HG03565 (cell line): ENCODE results near the gene USF3.
"Not testable (repeated sequence)": the region's sequence is repeated elsewhere in the genome, so short reads cannot be mapped to it uniquely, and the experiment has no call there.

ENCODE experiments used
- ATAC-seq: cut with Tn5 transposase; IDR thresholded peaks from one replicate; pipeline ENCODE4 v1.9.1; 2021; ENCODE audit warnings: mild to moderate bottlenecking, moderate library complexity; ENCODE audit not compliant: unreplicated experiment

The USF3 gene

DNA sequence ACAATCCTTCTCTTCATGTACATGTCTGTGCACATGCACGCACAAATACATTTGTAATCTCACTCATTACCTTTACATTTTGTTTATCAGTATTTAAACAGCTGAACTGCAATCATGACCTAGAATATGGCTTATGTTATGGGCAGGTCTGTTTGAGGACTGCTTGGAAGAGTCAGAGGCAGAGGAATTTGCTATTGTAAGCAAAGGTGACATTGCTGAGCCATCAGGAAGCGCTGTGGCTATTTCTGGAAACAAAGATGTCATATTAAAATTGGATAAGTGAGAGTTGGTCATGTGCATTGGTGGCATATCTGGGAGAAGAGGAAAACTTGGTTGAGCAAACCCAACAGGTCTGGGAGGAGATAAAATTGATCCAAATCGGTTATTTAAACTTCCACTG lies 41.6 kb downstream of the USF3 start:
- ATAC-seq = no peak

DNA sequence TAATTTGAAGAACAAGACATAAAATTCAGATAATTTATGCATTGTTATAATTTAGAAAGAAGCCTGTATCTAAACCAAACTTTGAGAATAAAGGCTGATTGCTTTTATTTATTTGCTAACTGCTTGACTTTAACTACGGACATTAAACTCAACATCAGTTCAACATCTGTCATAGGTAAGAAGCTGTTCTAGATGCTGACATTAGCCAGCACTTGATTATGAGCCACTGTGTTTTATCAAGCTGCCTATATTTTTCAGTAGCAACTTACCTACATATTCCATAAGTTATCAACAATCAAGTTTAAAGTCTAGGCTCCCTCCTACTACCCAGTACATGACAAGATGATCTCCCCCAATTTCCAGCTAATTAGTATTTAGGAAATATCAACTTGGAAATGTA lies 42.1 kb downstream of the USF3 start:
- ATAC-seq = no peak

DNA sequence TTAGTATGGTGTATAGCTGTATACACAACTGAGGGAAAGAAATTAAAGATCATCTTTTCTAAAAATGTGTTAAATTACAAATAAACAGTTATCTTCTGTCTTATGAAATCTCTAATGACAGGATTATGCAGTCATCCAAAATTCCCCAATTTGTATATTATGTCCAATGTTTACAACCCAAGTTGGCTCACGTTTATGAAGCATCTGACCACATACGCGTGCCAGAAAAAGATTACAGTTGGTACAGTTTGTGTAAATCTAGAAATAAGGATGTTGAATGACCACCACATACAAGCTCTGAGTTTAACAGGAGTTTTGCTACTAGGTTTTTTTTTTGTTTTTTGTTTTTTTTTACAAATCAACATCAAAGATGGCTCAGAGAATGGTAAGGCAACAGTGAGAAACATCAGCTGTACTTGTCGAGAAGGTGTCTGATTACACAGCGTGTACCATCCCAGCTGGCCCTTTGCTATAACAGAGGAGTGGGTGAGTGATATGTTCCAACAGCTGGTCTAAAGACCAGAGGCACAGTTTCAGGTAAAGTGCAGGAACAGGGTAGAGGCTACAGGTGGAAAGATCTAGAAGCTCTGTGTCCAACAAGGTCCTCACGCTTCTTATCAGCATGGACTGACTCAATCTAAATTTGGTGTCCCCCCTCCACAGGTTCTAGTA lies 47.1 kb downstream of the USF3 start:
- no peak for ATAC-seq

DNA sequence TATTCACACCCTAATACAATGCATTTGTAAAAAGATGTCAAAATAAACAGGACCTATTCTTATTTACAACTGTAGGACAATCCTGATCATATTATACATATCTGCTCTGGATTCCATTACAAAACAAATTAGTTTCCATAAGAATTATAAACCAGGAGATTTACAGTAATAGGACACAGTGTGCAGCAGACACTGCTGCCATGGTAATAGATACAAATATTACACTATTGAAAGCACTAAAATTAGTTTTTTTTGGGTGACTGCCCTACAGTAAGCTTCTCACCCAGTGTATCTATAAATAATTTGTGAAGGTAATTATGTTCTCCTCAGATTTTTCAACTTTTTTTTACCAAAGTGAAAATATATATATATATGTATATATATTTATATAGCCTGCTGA lies 47.9 kb downstream of the USF3 start:
- ATAC-seq = no peak

DNA sequence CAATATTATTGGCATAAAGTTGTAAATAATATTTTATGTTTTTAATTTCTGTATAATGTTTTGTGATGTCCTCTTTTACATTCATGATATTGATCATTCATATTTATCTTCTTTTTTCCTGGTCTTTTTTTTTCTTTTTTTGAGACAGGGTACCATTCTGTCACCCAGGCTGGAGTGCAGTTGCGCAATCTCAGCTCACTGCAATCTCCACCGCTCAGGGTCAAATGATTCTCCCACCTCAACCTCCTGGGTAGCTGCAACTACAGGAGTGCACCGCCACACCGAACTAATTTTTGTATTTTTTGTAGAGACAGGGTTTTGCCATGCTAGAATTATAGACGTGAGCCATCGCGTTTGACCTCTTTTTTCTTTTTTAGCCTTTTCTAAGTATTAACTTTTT lies 52.9 kb downstream of the USF3 start:
- no peak for ATAC-seq

DNA sequence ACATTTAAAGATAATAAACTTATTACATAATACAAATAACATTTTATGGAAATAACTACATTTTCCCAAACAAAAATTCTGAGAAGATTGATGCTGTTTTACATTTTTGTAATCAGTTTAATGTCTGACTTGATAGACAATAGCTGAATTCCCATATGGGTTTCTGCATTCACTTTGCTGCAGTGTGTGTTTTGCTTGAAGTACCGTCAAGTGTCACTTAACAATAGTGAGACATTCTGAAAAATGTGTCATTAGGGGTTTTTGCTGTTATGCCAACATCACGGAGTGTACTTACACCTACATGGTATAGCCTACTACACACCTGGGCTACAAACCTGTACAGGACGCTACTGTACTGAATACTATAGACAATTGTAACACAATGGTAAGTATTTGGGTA lies 57.5 kb downstream of the USF3 start:
- no peak for ATAC-seq

DNA sequence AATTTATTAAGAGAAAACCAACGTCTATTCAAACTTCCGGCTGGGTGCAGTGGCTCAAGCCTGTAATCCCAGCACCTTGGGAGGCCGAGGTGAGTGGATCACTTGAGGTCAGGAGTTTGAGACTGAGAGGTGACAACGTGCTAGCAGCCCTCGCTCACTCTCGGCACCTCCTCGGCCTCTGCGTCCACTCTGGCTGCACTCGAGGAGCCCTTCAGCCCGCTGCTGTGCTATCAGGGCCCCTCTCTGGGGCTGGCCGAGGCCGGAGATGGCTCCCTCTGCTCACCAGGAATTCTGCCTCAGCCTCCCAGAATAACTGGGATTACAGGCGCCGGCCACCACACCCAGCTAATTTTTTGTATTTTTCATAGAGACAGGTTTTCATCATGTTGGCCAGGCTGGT lies 58.7 kb downstream of the USF3 start:
- ATAC-seq = no peak

DNA sequence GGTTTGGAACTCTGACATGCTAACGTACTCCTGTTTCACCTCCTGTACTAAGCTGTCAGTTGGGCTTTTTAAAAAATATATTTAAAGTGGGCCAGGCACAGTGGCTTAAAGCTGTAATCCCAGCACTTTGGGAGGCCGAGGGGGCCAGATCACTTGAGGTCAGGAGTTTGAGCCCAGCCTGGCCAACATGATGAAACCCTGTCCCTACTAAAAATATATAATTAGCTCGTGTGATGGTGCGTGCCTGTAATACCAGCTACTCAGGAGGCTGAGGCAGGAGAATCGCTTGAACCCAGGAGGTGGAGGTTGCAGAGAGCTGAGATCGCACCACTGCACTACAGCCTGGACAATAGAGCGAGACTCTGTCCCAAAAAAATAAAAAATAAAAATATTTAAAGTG lies 60.4 kb downstream of the USF3 start:
- not testable (repeated sequence) for ATAC-seq

DNA sequence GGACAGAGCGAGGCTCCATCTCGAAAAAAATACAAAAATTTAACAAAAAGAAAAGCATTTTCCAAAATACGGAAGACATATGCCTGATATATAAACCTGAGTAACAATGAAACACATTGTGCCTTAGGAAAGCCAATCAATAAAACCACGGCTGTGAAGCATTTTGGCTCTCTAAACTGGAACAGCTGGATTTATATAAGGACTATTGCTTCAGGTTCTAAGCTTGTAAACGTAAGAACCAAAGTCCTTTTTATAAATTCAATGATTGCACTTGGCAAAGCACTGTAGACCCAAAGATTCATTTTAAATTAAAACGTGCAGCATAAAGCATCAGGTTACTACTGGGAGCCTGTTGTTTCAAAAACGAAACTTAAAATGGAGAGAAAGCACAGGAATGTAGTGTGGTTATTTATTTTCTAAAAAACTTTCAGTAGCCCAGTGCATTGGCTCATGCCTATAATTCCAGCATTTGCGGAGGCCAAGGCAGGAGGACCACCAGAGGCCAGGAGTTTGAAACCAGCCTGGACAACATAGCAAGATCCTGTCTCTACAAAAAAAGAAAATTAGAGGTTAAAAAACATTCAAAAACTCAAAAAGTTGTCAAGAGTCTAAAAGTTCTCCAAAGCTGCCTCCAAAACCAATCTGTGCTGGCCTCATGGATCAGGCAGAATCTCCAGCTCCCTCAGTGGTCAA lies 61.5 kb downstream of the USF3 start:
- no peak for ATAC-seq

DNA sequence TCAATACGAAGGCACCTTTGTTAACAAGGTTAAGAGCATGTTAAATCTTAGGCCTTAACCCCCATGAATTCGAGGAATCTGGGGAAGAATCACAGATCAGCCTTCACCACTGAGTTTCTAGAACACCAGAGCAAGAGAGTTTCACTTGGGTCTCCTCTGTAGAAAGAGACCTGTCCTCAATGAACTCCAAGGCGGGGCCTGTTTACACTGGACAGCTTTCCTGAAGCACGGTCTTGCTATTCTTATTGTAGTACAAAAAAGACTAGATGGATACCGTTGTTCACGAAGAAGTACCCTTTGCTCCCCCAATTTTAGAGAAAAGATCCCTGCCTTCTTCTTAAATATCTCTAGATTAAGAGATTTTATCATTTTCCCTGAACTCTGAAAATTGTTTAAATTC lies 64.9 kb downstream of the USF3 start:
- ATAC-seq = no peak

DNA sequence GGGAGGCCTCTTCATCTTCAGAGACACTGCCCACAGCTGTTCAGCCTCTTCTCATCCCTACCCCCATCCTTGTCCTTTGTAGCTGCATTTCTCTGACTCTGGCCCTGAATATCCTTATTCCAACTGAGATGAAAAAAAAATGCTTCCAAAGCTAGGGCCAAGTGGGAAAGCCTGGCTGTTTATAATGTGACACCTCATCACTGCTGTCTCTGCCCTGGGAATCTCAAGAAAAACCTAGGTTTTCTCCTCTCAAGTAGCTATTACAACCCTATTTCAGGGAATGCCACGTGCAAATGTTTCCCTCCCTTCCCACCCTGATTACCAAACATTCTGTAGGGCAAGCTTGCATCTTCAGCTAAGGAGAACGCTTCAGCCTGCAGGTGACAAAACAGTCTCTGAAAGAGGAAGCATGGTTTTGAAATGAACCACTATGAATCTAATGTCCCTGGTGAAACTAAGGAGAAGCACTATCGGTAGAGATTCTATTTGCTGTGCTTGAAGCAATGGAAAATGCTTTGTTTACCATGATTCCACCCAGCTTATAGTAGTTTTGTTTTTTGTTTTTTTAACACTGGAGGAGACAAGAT lies 65.4 kb downstream of the USF3 start:
- ATAC-seq = no peak

DNA sequence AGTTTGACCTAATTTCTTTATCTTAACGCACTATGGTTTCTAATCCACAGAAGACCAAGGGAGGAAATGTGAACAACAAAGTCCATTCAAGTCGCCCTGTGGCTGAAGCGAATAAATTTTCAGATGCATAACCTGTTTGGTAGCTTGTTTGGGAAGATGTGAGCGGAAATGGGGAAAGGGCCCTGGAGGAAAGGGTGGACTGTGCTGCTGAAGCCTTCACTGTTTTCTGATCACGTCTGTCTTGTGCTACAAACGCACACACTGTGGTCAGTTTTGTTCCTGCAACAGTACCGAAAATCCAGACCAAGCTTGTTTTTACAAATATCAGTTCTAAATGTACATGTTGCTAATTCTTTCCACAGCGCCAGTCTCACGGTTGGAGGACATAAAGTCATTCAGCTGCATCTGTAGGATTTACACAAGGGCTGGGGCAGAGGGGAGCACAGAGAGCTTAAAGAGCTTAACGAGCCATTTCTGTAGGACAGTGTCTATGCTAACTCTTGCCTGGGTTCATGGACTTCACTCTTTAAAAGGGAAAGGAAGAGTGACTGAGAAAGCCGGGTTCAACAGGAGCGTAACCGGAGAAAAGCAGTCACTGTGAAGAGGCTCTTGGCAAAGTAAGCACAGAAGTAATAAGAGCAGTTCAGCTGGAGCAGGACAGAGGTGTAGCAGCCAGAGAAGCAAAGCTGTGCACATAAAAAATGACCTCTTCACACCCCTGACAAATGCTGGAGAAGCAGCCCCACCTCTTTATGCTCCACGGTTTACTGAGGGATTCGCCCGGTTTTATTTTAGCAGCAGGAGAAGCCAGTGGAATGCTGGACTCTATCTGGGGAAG lies 66.6 kb downstream of the USF3 start:
- ATAC-seq = no peak

DNA sequence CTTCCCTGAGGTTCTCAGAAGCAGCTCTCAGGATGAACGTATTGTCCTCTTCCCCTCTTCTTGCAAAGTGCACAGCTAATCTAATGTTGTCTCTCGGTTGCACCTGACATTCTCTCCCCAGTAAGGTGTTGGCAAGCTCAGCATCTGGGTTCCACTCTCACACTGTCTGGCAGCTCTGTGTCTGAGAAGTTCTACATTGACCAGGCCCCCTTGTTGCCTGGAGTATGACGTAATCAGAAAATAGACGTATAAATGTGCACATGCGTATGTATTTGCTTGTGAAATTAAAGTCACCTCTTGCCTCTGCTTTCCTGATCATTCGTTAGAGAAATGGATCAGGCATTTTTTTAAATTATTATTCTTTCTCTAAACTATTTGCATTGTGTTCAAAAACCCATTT lies 67.7 kb downstream of the USF3 start:
- ATAC-seq = no peak

DNA sequence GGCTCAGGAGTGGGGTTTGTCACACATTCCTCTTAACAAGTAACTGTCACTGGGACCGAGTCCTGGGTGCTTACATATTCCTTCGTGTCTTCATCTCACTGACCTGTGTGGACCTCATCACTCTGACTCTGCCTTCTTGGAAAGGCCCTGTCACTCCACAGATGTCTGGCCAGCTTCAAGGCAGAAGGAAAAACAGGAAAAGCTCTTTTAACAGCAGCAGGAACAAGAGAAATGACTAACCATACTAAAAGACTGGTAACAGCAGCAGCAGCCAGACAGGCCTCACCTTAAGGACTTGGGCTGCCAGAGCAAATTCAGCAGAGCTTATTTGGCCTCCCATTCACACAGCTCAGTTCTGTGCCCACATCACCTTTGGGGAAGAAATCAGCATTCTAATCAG lies 68.1 kb downstream of the USF3 start:
- no peak for ATAC-seq

DNA sequence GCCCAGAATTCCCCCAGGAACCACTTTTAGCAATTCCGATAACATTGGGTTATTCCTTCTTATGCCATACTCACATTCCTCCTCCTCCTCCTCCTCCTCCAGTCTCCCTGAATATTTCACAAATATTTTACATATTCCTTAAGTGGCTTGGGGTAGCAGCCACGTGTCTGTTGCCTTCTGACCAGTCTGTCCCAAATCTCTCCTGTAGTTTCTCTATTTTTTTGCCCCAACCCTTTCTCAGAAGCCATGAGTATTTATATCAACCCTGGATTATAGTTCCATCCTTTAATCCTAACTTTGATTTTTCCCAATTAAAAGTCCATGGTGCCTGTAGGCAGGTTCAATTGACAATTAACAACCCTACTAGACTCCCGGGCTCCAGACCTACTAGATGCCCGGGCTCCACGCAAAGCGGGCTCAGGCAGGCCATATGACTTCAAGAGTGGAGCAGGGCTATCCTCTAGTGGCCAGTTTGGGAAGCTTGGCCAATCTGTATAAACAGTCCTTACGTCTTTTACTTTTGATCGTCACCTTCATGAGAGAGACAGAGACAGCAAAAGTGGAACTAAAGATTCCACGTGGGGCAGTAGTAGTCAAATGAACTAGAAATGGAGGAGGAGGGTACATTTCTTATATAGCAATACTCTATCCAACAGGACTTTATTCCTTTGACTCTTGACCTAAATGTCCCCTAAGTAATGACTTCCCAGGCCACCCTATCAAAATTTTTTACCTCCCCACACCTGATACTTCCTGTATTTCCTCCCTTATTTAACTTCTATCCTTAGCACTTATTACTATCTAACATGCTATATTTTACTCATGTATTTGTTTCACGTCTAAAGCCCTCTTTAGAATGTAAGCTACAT lies 69.7 kb downstream of the USF3 start:
- ATAC-seq = no peak

DNA sequence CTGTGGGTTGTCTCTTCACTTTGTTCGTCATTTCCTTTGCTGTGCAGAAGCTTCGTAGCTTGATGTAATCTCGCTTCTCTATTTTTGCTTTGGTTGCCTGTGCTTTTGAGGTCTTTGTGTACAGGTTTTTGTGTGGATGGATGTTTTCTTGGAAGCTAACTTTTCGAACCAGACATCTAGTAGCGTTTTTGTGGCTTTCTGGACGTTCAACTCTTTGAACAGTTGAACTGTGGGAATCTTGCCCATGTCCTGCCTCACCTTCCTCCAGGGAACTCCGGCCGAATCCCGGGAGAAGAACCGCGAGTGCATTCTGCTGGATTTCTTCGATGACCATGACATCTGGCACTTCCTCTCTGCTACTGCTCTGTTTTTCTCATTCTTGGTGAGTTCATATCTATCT lies 70.6 kb downstream of the USF3 start:
- ATAC-seq = no peak

DNA sequence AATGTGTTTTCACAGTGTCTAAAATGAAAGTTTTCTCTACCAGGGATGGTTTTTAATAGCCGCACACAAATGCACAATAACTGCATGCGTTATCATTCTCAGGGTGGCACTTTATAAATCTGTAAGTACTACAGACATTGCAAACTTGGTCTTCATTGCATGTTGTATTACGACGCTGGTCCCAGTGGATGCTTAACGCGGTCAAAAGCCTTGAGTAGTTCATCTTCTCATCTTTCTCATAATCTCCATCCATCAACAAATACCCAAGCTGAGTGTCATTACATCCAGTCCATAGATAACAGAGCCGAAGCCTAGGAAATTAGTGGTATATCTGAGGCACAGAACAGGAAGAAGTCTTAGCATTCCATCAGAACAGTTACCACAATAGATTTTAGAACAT lies 72.6 kb downstream of the USF3 start:
- ATAC-seq = no peak

DNA sequence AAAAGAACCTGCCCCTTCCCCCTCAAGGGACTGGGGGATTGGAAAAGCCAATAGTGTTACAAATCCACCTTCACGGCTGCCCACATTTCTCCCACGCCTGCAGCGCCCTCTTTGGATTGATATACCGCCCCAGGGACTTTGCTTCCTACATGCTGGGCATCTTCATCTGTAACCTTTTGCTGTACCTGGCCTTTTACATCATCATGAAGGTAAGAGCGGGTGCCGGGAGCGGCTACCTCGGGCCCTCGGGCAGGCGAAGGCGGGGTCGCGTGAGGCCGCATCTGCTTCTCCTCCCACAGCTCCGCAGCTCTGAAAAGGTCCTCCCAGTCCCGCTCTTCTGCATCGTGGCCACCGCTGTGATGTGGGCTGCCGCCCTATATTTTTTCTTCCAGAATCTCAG lies 73.1 kb downstream of the USF3 start:
- ATAC-seq = no peak

DNA sequence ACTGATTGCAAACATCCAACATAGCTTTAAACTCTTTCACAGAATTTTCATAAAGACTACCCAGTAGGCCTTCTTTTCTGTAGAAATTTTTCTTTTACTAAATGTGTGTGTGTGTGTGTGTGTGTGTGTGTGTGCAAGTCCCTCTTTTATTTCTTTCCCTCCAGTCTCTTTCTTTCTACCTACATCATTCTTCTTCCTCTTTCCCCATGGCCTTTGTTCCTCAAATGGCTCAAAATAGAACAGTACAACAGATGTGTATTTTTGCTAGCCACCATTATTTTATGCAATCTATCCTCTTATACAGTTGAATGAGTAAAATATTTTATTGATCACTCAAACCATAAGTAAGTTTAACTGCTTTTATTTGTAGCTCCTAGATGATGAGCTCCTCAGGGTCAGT lies 76.4 kb downstream of the USF3 start:
- no peak for ATAC-seq

DNA sequence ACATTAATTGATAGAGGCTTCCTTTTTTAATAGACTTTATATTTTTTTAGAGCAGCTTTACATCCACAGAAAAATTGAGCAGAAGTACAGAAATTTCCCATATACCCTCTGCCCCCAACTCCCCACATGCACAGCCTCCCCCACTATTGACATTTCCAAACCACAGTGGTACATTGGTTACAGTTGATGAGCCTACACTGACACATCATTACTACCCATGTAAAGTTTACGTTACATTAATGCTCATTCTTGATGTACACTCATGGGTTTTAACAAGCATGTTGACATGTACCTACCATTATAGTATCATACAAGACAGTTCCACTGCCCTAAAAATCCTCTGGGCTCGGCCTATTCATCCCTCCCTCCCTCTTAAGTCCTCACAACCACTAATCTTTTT lies 78.7 kb downstream of the USF3 start:
- ATAC-seq = no peak

DNA sequence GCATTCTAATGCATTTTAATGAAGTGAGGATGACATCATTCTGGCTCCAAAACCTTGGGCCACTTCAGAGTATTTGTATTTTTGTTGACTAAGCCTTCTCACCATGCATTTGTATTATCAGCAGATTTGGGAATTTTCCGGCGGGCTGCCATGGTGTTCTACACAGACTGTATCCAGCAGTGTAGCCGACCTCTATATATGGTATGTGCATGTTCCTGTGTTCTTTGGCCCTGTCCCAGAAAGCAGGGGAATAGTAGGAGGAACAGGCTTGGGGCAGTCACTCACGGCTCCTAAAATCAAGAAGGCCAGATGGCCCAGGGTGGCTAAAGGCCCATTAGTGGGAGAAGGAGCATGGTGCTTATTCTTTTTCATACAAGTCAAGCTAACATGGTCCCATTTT lies 80.5 kb downstream of the USF3 start:
- no peak for ATAC-seq
